Activated CD4-positive, alpha-beta T cell treated with anti-CD3 and anti-CD28 coated beads, Interleukin-2, Interleukin-6, amounts not matched to agents 100 ng/mL and 50 ng/mL, durations not matched to agents 16 hours and 8 hours (primary cell): ENCODE measurements around the gene BLTP2.
"Not testable (repeated sequence)": the region's sequence is repeated elsewhere in the genome, so short reads cannot be mapped to it uniquely, and the experiment has no call there.

Source experiments
- DNase-seq: peaks from one replicate; pipeline ENCODE4 v3.0.0-alpha.2; 2020

The BLTP2 gene

GRCh38 chr17:28644787-28645575 is at the start of gene BLTP2:
TSS of gene BLTP2 (minus strand) at chr17:28645158. CDS start at chr17:28645056, 102 bp downstream.
- peak; percentile 98 for DNase-seq

- DNase-seq: no peak
These were observed 48.9 kb upstream of the BLTP2 start for GRCh38 chr17:28693869-28694268.

- no peak for DNase-seq
These were observed 44.1 kb upstream of the BLTP2 start for GRCh38 chr17:28689011-28689410.

DNA sequence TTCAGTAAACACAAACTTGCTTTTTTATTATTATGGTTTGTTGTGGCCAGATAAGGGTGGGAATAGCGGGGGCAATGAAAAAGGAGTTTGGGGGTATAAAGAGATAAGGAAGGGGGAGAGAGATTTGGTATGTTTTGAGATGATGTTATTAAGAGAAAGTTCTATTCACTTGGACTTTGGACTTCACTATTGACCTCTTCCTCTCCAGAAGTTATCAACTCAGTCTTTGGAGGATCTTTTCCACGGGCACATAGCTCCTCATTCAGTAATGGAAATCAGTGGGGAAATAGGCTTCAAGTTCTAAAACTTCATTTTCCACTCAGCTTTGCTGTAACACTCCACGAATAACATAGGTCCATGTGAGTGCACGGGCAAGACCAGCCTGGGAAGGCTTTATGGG is 43.5 kb upstream of the BLTP2 start:
- no peak for DNase-seq

DNA sequence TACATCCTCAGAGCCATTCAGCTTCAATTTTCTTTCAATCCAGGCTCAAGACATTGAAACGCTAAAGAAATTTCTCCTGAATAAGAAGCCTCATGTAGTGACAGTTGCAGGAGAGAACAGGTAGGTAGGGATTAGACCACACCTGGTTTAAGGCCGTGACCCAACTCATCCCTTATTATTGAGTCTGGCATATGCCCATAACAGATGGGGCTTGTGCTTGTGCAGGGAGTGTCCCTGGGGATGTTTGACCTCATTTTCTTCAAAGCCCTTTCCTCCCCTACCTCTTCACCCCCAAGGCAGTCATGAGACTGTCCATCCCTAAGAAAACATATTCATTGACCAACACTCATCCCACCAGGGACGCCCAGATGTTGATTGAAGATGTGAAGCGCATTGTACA is 41.3 kb upstream of the BLTP2 start:
- no peak for DNase-seq

- DNase-seq: no peak
These were observed 40.4 kb upstream of the BLTP2 start for GRCh38 chr17:28685366-28685765.

- no peak for DNase-seq
These were observed 40.0 kb upstream of the BLTP2 start for GRCh38 chr17:28684963-28685362.

DNA sequence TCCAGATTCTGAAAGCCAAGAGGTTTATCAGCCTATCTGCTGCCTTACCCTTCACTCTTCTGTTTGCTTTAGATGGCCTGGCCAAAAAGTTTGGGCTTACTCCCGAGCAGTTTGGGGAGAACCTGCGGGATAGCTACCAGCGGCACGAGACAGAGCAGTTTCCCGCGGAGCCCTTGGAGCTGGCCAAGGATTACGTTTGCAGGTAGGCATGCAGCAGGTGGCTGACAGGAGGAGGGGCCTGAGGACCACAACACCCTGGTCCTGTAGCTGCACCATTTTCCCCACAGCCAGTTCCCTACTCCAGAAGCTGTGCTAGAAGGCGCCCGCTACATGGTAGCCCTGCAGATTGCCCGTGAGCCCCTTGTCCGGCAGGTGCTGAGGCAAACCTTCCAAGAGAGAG is 37.7 kb upstream of the BLTP2 start:
- no peak for DNase-seq

- DNase-seq: no peak
These were observed 31.0 kb upstream of the BLTP2 start for GRCh38 chr17:28675980-28676379.

DNA sequence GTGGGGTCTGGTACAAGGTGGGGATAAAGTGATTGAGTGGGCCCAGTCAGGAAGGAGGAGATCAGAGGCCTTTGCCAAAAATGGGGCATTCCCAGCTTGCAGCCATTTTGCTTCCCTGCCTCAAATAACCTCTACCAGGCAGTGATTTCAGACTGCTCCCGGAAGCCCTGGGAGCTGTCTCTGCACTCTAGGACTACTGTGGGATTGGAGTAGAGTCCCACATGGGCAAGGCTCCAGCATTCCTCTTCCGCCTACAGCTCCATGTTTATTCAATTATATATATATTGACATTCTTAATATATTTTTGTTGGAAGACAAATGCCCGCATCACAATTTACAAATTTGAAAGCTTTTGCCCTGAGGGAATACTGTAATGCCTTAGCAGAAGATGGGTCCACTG is 30.5 kb upstream of the BLTP2 start:
- no peak for DNase-seq

DNA sequence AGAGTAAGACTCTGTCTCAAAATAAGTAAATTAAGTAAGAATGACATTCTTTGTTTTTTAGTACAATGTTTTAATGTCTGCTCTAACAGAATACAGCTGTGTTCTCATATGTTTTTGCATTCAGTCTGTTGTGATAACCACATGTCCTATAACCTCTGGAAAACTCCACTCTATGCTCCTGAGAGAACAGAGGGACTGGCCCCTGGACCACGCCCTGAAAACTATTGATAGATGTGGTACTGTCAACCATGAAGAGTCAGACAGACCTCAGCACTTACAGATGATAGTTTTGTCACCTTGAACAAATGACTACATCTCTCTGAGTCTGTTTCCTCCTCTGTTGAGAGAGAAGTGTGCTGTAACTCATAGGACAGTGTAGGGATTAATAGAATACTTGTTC is 25.0 kb upstream of the BLTP2 start:
- DNase-seq: no peak

- no peak for DNase-seq
These were observed 22.9 kb upstream of the BLTP2 start for GRCh38 chr17:28667870-28668269.

GRCh38 chr17:28665994-28666393 is 21.0 kb upstream of the BLTP2 start:
- DNase-seq: no peak

- no peak for DNase-seq
These were observed 18.8 kb upstream of the BLTP2 start for GRCh38 chr17:28663723-28664122.

GRCh38 chr17:28662527-28662829 is 17.5 kb upstream of the BLTP2 start:
- no peak for DNase-seq

DNA sequence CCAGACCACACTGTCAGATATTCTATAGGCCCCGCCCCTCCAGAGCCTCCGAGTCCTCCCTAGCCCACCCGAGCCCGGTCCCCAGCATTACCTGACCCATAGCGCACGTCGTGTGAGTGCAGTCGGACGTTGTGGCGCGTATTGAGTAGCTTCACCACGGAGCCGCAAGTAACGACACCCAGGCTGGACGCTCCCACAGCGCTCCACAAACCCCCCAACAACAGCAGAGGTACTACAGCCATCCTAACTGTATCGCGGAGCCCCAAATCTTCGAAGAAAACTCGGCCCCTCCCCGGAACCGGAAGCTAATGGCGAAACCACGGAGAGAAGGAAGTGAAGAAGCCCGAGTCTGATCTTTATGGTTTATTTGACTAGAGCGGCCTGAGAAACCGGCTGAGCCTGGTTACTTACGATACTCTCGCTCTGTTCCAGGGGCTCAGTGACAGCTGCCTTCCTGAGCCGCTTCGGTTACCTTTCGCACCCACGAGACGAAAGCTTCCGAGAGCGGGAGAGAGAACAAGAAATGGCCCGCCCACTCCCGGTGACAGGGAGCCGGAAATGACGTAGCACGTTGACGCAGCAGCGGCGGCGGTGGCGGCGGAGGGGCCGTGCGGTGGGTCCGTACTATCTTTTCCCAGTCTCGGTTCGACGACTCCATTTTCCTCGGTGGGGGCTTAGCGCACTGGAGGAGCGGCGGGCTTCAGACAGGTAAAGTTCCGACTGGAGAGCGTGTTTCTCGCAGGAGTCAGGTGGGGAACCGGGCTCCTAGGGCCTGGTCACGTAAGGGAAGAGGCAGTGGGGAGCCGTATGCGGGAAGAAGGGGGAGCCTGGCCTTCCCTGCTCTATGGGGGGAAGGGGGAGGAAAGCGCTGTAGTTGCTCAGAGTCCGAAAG is 16.9 kb upstream of the BLTP2 start, which contains the start of the genes SDF2 and SUPT6H:
Gene SDF2 (minus strand): TSS at position 272 of the 892 bp plus-strand sequence. CDS start 30 bp downstream, at position 242.
Gene SUPT6H (plus strand): TSS at position 571 of the 892 bp plus-strand sequence. CDS start 11,197 bp downstream, outside the sequence.
- peak; percentile 94 for DNase-seq

DNA sequence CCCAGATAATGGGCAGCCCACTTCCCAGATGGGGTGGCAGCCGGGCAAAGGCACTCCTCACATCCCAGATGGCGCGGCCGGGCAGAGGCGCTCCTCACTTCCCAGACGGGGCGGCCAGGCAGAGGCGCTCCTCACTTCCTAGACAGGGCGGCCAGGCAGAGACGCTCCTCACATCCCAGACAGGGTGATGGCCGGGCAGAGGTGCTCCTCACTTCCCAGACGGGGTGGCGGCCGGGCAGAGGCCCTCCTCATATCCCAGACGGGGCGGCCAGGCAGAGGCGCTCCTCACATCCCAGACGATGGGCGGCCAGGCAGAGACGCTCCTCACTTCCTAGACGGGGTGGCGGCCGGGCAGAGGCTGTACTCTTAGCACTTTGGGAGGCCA is 14.5 kb upstream of the BLTP2 start:
- not testable (repeated sequence) for DNase-seq

- not testable (repeated sequence) for DNase-seq
These were observed 14.0 kb upstream of the BLTP2 start for GRCh38 chr17:28658766-28659496.

GRCh38 chr17:28658342-28658741 is 13.4 kb upstream of the BLTP2 start:
- not testable (repeated sequence) for DNase-seq

DNA sequence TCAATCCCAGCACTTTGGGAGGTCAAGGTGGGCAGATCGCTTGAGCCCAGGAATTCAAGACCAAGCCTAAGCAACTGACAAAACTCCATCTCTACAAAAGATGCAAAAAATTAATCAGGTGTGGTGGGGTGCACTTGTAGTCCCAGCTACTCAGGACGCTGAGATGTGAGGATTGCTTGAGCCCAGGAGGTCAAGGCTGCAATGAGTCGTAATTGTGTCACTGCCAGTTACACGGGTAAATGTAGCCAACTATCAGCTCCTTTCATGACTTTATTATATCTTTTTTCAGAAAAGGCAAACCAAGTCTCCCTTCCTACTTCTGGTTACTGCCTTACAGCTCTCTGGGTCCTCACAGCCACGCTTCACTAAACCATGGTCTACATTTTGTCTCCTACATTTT is 12.8 kb upstream of the BLTP2 start:
- no peak for DNase-seq

GRCh38 chr17:28655160-28655559 is 10.2 kb upstream of the BLTP2 start:
- DNase-seq: no peak

DNA sequence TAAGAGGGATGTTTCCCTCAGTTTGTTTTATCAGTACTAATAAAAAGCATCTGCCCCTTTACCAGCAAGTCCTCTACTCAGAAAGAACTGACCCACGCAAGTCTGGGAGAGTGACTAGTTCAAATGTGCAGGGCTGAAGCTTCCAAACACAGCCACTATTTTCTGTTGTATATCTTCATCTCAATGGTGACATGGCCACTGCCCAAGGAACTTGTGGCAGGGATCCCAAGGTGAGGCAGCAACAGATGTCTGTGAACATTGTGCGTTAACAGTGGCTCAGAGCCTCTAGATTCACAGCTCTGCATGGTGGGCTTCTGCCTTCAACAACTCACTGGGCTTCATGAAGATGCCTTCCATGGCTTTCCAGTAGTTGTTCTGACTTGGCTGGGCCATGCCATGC is 3.7 kb upstream of the BLTP2 start:
- no peak for DNase-seq

DNA sequence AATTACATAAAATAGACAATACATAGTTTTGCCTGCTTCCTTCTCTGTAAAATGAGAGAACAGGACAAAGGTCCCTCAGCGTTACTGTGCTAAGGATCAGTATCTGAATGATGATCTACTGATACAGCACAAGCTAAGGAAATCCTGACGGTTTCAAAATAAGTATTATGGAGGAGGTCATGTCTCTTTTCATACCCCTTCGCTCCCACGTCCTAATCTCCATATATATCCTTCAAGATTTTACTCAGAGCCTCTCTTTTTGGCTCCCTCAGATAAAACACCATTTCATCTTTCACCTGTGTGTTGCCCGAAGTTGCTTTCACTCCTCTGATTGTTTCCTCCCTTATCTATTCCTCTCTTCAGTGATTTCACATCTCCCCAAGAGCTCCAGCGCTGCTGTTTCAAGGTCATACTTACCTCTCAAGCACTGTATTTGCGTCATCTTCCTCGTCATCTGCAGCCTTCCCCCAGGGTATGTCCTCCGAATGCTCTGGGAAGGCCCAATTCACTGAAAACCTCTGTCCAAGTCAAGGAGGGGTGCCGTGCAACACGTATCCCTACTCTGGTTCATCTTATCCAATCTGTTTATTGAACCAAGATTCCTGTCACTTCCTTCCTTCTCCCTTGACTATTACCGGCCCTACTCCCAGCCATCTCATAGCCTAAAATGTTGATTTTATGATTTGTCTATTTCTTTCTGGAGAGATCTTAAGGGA is 1.2 kb upstream of the BLTP2 start:
- DNase-seq: no peak
